Fibroblast of upper back skin (primary cell): ENCODE measurements around the gene TRIM3.
A peak's percentile ranks its signal among the peaks of the same experiment; 100 is the strongest.

Experiments
- DNase-seq: peaks from one replicate; pipeline ENCODE4 v3.0.0-alpha.2; 2013

The TRIM3 gene

GRCh38 chr11:6433998-6434660, 39.6 kb downstream of the TRIM3 start:
- DNase-seq: no peak

- peak; percentile 85 for DNase-seq
Observed at GRCh38 chr11:6431861-6432260, 41.9 kb downstream of the TRIM3 start.

GRCh38 chr11:6427516-6427915, 46.2 kb downstream of the TRIM3 start:
- DNase-seq: no peak

- DNase-seq: no peak
Observed at GRCh38 chr11:6420677-6421076, 53.1 kb downstream of the TRIM3 start.

DNA sequence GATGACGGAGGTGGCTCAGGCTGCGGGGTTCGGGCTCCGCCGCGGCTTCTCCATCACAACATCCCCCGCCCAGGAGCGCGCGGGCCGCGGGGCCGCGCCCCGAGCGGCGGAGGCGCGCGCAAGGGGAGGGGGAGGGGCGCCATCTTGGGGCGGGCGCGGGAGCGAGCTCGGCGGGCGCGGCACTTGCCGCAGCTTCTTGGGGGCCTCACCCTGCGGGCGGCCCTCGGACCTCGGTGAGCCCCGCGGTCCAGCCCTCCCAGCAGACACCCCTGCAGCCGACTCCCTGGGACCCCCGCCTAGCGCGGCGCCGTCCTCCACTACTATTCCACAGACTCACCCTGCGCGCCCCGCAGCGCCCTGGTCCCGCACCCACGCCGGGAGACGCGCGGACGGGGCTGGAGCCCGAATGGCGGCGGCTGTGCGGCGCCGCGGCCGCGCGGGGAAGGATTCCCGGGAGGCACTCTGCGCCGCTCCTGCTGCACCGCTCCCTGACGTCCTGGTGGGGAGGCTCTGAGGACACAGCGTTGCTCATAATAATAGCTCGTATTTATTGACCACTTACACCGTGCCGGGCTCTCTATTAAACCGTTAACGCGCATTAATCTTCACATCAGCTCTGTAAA, 54.6 kb downstream of the TRIM3 start, which contains the start of gene APBB1:
Gene APBB1 (minus strand): TSS at position 86 of the 623 bp plus-strand sequence. CDS start 7,747 bp downstream, outside the sequence.
- peak; percentile 50 for DNase-seq

GRCh38 chr11:6418557-6419008, 55.2 kb downstream of the TRIM3 start:
- no peak for DNase-seq

DNA sequence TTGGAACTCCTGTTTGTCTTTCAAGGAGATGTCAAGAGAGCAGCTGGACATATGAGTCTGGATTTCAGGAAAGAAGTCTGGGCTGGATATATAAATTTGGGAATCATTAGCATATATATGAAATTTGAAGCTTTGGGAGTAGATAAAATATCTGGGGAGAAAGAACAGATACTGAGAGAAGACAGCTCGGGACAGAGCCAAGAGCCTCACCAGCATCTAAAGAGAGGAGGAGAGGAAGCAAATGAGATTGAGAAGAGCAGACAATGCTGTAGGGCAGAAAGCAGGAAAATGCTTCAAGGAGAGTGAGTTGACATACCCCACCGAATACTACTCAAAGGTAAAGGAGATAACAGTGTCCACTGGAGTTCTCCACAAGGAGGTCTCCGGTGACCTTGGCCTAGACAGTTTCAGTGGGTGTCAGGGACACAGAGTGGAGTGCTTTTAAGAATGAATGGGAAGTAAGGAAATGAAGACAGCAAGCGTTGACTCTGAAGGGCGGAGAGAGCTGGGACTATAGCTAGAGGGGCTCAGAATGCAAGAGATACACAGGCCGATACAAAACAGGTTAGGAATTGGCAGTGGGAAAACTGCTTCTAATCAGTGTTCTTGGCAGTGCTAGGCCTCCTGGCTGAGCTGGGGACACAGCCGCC, 55.7 kb downstream of the TRIM3 start:
- DNase-seq: no peak

DNA sequence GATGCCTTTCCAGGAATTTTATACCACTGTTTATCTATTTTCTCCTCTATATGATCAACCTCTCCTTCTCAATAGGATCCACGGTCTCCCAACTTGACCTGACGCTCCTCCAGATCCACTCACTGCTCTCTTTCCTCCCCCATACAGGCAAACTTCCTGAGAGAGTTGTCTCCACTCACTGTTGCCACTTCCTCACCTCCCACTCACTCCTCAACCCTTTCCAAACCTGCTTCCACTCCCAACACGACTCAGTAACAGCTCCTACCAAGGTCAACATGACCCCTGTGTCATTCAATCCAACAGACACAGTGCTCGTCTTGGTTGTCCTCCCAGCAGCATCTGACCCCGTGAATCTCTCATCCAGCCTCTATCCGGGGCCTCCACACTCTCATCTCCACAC, 57.9 kb downstream of the TRIM3 start:
- no peak for DNase-seq

GRCh38 chr11:6414874-6415328, 58.8 kb downstream of the TRIM3 start:
- no peak for DNase-seq

- DNase-seq: peak; percentile 30
Observed at GRCh38 chr11:6413791-6414201, 59.9 kb downstream of the TRIM3 start.

GRCh38 chr11:6411594-6412031, 62.1 kb downstream of the TRIM3 start:
- DNase-seq: no peak

DNA sequence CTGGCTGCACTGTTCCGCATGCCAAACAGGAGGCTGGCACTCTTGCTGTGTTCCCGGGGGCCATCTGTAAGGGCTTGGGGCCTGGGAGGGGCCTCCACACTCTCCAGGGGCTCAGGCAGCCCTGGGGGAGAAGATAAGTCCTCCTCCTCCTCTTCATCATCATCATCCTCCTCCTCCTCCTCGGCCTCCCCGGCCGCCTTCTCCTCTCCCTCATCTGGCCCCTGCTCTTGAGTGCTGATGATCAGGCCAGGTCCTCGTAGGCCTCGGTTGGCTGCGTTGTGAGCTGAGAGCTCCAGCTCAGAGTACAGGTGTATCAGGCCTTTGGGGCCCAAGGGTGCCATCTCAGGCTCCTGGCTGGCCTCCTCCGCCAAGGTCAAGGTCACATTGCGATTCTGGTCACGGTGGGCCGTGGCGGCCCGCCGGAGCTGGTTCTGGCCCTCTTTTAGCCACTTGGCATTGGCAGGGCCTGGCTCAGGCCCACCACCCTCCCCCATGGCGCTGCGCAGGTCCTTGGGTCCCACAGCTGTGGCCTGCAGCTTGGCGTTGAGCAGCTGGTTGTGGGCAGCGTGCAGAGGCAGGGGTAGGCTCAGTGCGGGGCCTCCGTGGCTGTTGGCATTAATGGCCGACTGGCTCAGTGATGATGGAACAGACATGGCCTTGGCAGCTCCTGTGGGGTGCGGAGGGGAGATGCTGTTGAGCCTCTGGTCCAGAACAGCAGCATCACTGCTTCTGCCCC, 62.9 kb downstream of the TRIM3 start:
- no peak for DNase-seq

DNA sequence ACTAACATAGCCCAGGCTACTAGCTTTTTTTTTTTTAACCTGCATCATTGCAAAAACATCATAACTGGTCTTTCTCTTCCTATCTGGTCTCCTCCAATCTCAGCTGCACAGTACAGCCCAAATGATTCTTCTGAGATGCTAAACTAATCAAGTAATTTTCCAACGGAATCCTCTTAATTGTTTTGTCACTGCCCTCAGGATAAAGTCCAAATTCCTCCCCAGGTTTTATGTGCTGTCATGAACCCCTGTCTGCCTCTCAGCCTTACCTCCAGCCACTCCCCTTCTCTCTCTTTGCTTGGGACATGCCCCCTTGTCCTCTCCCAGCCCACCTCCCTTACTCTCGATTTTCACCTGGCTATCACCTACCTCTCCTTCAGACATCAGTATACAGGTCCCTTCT, 67.4 kb downstream of the TRIM3 start:
- no peak for DNase-seq

DNA sequence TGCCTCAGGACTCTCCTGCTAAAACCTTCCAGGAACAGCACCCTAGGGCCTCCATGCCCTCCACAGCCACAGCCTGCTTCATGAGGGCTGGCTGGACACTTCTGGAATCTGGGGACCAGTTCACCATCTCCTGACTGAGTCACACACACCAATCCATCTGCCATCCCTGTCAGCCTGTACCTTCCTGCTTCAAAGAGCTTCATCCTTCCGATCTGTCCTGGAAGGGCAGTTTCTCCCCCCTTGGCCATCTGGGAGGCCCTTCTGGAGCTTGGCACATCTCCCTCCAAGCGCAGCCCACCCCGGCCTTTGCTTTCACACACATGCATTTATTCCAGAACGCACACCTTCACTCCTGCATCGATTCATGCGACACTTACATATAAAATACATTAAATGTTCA, 67.9 kb downstream of the TRIM3 start:
- no peak for DNase-seq

GRCh38 chr11:6405052-6405667, 68.6 kb downstream of the TRIM3 start:
- peak; percentile 22 for DNase-seq

DNA sequence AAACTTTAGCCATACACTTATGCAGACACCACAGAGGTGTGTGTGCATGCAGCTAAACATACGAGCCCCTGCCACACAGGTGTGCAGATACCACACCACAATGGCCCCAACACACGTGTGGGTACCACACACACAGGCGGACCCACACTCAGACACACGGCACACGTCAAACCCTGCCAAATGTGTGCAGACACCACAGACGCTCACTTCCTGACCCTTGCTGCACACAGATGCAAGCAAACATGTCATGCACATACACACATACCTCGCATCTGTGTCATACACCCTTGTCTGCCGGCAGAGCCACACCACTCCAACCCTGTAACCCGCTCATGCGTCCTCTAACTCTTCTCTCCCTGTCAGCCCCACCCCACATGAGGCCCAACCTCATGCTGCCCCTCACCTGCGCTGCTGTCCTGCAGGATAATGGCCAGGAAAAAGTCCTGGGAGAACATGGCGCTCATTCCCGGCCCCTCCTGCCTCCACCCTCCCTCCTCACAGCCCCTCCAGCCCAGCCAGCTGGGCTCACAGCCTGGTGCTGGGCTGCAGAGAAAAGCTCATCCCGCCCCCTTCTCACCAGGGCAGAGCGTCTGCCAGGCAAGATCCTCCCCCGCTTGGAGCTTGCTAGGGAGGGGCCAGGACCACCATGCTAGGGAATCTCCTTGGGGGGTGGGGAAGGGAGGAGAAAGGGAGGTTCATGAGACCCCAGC, 69.2 kb downstream of the TRIM3 start:
- peak; percentile 74 for DNase-seq

DNA sequence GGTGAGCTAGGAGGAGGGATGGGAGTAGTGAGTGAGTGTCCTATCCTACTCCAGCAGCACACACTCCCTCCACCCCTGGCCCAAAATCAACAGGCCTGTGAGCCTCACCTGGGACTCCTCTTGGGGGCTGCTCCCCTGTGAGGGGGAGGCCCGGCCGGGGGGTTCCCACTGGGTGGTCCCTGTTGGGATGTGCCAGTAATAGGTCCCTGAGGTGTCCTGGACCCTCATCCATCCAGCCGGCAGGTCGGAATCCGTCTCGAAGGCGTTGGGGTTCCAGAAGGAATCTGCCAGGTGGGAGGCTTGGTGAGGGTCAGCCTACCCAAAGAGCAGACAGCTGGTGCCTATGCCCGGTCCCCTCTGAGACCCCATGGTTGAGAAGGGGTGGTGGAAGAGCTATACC, 70.2 kb downstream of the TRIM3 start:
- no peak for DNase-seq

DNA sequence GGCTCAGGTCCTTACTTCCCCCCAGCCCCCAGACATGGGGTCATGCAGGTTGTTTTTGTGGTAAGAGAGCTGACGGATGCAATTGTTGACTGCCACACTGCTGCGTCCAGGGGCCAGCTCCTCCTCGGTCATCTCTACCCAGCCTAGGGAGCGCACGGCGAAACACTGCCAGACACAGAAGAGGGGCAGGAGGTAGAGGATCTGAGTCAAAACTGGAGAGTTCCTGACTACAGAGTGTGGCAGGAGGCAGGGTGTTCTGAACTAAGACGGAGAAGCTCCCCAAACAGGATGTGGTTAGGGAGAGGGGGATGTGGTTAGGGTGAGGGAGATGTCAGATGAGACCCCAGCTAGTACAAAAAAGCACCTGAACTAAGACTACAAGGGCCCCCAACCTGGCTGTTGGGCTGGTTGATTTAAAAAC, 71.2 kb downstream of the TRIM3 start:
- DNase-seq: peak; percentile 25

DNA sequence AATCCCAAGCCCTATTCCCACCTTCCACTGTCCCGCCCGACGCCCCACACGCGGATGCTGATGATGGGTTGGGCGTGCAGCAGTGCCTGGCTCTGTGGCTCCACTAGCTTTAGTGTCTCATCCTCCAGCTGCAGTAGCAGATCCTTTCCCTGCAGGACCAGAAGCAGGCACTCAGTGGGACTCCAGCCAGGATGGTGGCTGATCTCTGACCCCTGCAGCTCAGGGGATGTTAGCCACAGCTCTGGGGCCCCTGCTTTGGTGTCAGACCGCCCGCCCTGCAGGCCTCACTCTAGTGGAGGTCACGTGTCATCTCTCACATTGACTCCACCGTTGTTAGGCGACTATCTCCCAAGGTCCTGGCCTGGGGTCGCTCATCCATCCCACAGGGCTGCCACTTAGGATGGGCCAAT, 71.7 kb downstream of the TRIM3 start:
- DNase-seq: no peak

DNA sequence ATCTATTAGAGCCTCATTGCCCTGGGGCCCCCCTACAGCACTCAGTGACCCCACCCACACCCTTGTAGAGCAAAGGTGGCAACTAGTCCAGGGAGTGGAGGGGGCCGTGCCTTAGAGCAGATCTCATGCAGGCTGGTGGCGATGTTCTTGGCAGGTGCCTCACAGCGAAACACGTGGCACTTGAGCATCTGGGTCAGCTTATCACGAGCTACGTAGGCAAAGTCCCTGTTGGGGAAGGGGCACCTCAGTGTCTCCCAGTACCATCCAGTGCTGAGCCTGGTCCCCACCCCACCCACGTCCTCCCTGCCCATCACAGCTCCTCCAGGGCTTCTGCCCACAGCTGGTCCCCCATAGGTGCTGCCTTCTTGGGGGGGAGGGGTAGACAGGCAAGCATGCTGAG, 72.3 kb downstream of the TRIM3 start:
- no peak for DNase-seq

DNA sequence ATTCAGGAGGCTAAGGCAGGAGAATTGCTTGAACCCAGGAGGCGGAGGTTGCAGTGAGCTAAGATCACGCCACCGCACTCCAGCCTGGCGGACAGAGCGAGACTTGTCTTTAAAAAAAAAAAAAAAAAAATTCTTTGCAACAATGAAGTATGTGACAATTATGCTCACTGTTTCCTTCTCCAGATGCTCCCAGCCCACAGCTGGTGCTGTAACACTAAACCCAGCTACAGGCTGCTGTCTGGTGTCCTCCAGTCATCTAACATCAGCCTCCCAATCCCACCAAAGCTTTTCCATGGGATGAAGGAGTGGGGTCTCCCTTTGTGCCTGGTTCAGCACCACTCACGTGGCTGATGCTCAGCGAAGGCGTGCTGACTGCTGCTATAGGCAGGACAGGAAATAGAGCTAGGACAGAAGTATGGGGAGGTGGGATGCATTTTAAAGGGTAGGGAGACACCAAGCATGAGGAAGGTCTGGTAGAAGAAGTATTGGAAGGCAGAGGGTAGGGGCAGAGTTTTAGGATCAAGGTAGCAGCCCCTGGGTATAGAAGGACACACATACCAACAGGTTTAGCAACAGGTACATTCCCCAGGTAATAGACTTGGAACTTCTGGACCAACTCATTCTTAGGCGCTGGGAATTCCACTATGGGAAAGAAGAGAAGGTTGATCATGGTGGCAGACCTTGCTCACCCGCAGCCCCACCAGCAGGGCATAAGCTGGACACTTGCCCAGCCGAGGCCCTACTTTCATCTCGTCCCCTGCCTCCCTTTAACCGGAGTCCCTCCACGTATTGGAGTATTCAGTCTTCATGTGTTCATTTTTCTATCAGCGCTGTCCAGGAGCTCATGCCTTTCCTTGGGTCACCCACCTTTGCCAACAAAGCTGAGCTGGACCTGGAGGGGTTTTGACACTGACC, 73.1 kb downstream of the TRIM3 start:
- no peak for DNase-seq
